ENCODE measurements around the gene NAB2. TPM values are rescaled to one million over a fixed set of nuclear protein-coding genes. Genes with fewer than 3 reads are reported as not detected.

NAB2 gene
- total and polyA plus RNA-seq, 10 donors = 9.0 to 25.0 (median 17.4) TPM

GRCh38 chr12:57124261-57124877, 35.5 kb downstream of the NAB2 start:
- intact Hi-C loops (cut with DNase I; ENCODE audit: low total_unique reads) = loop anchor here (5.0 kb wide), 1 partner anchor 58 kb away; no protein-coding TSS in a partner anchor
- Histone ChIP-seq H3K27ac (no peak overlapping the region), H3K27me3 (replicated peaks in 1 of 7) (peaks cover 0 to 35% (median 13%) of the 10 kb centered on the region in 7 donors), H3K4me1 (peaks cover 5 to 41% (median 27%) of the 10 kb centered on the region in 6 donors), H3K4me3 (no peak overlapping the region), H3K36me3 (no peaks in the 10 kb centered on the region), H3K9me3 (no peaks in the 10 kb centered on the region)
- TF ChIP-seq POLR2AphosphoS5 (IDR thresholded peaks at IDR 0.05) = peak in 1 of 3 donors; percentile 45
- no peak for TF ChIP-seq POLR2A (IDR thresholded peaks at IDR 0.05)
- TF ChIP-seq CTCF (IDR thresholded peaks at IDR 0.05 in 8 of 11, conservative IDR thresholded peaks at IDR 0.05 in 3 of 11) = peak; percentile 90 to 96 (median 94)
- DNase-seq = peak; percentile 78
- 14 to 19% (median 17%) methylated on average over 10 of the region's 10 CpGs for WGBS, 5 donors

GRCh38 chr12:57126061-57126460, 37.1 kb downstream of the NAB2 start:
- intact Hi-C loops (cut with DNase I; ENCODE audit: low total_unique reads) = no loop called here
- 89 to 93% (median 90%) methylated on average over 11 of the region's 11 CpGs for WGBS, 5 donors
- Histone ChIP-seq H3K27me3 (replicated peaks in 1 of 7) (peaks cover 0 to 46% (median 14%) of the 10 kb centered on the region in 7 donors), H3K9me3 (no peaks in the 10 kb centered on the region), H3K4me3 (no peak overlapping the region), H3K4me1 (peaks cover 5 to 54% (median 30%) of the 10 kb centered on the region in 6 donors), H3K27ac (no peak overlapping the region), H3K36me3 (no peaks in the 10 kb centered on the region)
- DNase-seq = peak; percentile 57
- TF ChIP-seq POLR2A (IDR thresholded peaks at IDR 0.05) = no peak
- TF ChIP-seq POLR2AphosphoS5 (IDR thresholded peaks at IDR 0.05) = no peak
- TF ChIP-seq CTCF (IDR thresholded peaks at IDR 0.05 in 8 of 11, conservative IDR thresholded peaks at IDR 0.05 in 3 of 11) = no peak

GRCh38 chr12:57126561-57126960, 37.6 kb downstream of the NAB2 start:
- Histone ChIP-seq H3K27ac (peak overlapping the region in 2 of 8 donors; percentile 87), H3K36me3 (no peaks in the 10 kb centered on the region), H3K9me3 (no peaks in the 10 kb centered on the region), H3K4me1 (peaks cover 5 to 59% (median 33%) of the 10 kb centered on the region in 6 donors), H3K27me3 (replicated peaks in 1 of 7) (peaks cover 0 to 46% (median 14%) of the 10 kb centered on the region in 7 donors), H3K4me3 (no peak overlapping the region)
- 56 to 65% (median 63%) methylated on average over 7 of the region's 7 CpGs for WGBS, 5 donors
- TF ChIP-seq POLR2AphosphoS5 (IDR thresholded peaks at IDR 0.05) (no peak), CTCF (IDR thresholded peaks at IDR 0.05 in 8 of 11, conservative IDR thresholded peaks at IDR 0.05 in 3 of 11) (no peak), POLR2A (IDR thresholded peaks at IDR 0.05) (no peak)
- DNase-seq = peak; percentile 20
- intact Hi-C loops (cut with DNase I; ENCODE audit: low total_unique reads) = no loop called here

GRCh38 chr12:57127101-57127725, 38.3 kb downstream of the NAB2 start:
- DNase-seq = peak; percentile 80
- 6 to 15% (median 7%) methylated on average over 12 to 26 of the region's 26 CpGs for WGBS, 5 donors
- TF ChIP-seq CTCF (IDR thresholded peaks at IDR 0.05 in 8 of 11, conservative IDR thresholded peaks at IDR 0.05 in 3 of 11) = peak in 3 of 11 experiments; percentile 19 to 31 (median 23)
- TF ChIP-seq POLR2A (IDR thresholded peaks at IDR 0.05) = no peak
- peak in 2 of 3 donors; percentile 30 to 48 for TF ChIP-seq POLR2AphosphoS5 (IDR thresholded peaks at IDR 0.05)
- Histone ChIP-seq H3K9me3 (no peaks in the 10 kb centered on the region), H3K36me3 (no peaks in the 10 kb centered on the region), H3K4me1 (peaks cover 10 to 66% (median 40%) of the 10 kb centered on the region in 6 donors), H3K4me3 (peak overlapping the region; percentile 67 to 89 (median 75)), H3K27ac (peak overlapping the region; percentile 74 to 90 (median 87)), H3K27me3 (replicated peaks in 1 of 7) (peaks cover 0 to 46% (median 14%) of the 10 kb centered on the region in 7 donors)
- intact Hi-C loops (cut with DNase I; ENCODE audit: low total_unique reads) = no loop called here

Data from spleen (tissue), 11 donors.